ENCODE measurements around the gene DIP2C.

DNA sequence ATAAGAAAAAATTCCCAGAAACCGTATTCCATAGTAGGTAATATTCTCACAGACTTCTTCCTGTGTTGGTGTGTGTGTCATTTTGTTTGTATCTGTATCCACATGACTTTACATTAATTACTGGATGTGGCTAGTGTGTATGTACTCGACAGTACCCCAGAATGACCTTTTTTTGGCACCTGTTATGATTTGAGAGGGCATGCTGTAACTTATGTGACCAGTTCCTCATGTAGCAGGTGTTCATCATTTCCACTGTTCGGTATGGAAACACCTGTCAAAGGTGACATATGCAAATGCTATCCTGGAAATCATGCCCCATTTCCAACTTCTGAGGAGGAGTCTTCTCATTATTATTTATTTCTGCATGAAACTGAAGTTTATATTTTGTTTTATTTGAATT lies 464.9 kb downstream of the DIP2C start:
- TF ChIP-seq, protein P1, sequence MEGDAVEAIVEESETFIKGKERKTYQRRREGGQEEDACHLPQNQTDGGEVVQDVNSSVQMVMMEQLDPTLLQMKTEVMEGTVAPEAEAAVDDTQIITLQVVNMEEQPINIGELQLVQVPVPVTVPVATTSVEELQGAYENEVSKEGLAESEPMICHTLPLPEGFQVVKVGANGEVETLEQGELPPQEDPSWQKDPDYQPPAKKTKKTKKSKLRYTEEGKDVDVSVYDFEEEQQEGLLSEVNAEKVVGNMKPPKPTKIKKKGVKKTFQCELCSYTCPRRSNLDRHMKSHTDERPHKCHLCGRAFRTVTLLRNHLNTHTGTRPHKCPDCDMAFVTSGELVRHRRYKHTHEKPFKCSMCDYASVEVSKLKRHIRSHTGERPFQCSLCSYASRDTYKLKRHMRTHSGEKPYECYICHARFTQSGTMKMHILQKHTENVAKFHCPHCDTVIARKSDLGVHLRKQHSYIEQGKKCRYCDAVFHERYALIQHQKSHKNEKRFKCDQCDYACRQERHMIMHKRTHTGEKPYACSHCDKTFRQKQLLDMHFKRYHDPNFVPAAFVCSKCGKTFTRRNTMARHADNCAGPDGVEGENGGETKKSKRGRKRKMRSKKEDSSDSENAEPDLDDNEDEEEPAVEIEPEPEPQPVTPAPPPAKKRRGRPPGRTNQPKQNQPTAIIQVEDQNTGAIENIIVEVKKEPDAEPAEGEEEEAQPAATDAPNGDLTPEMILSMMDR (IDR thresholded peaks at IDR 0.05) = no peak
- TF ChIP-seq POLR2A (IDR thresholded peaks at IDR 0.05) (no peak), POLR2AphosphoS5 (IDR thresholded peaks at IDR 0.05) (no peak)
